22Rv1 (cell line): ENCODE measurements around the gene GIT2.

Source experiments
- ZFX ChIP-seq: fragments of 450-650 bp; IDR thresholded peaks from 2 replicates; pipeline ENCODE4 v1.6.1; 2017; ENCODE audit warnings: antibody characterized with exemption, borderline replicate concordance
- TF ChIP-seq, protein P1 (sequence below): fragments of 450-650 bp; IDR thresholded peaks from 2 replicates; pipeline ENCODE4 v1.5.1; 2017; ENCODE audit warnings: mild to moderate bottlenecking

DNA sequence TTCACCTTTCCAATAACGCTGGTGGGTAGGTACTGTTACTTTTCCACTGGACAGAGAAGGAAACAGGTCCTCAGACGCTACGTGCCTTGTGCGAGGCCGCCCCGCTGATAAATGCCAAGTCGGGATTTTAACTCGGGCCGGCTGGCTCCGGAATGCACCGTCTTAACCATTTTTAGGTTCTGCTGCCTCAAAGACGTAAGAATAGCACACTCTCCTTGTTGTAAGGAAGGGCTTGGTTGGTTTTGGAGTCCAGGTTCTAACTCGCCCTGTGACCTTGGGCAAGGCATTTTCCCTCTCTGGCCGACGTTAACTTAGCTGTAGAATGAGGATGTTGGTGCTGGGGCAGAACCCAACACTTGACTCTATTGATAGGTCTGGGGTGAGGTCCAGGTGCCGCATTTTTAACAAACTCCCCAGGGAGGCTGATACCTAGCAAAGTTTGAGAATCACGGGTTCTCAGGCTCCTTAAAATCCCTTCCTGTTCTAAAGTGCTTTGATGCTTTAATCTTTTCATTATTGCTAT is 3.9 kb upstream of the GIT2 start:
- TF ChIP-seq, protein P1, sequence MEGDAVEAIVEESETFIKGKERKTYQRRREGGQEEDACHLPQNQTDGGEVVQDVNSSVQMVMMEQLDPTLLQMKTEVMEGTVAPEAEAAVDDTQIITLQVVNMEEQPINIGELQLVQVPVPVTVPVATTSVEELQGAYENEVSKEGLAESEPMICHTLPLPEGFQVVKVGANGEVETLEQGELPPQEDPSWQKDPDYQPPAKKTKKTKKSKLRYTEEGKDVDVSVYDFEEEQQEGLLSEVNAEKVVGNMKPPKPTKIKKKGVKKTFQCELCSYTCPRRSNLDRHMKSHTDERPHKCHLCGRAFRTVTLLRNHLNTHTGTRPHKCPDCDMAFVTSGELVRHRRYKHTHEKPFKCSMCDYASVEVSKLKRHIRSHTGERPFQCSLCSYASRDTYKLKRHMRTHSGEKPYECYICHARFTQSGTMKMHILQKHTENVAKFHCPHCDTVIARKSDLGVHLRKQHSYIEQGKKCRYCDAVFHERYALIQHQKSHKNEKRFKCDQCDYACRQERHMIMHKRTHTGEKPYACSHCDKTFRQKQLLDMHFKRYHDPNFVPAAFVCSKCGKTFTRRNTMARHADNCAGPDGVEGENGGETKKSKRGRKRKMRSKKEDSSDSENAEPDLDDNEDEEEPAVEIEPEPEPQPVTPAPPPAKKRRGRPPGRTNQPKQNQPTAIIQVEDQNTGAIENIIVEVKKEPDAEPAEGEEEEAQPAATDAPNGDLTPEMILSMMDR, result no peak
- no peak for TF ChIP-seq ZFX
